WTC11 (cell line): ENCODE measurements around the gene UGT1A7.

Experiments
- CTCF ChIP-seq: fragments of 200-600 bp; IDR thresholded peaks from 2 replicates; pipeline ENCODE4 v1.8.0; 2022; ENCODE audit warnings: antibody characterized with exemption
- E2F4 ChIP-seq: sonication (generic); formaldehyde crosslinking; IDR thresholded peaks from 2 replicates; pipeline ENCODE4 v1.8.1; 2022; ENCODE audit warnings: low read depth, mild to moderate bottlenecking, moderate library complexity, missing genetic modification reagents, borderline replicate concordance
- ELF4 ChIP-seq: sonication (generic); formaldehyde crosslinking; IDR thresholded peaks from 2 replicates; pipeline ENCODE4 v1.8.1; 2022; ENCODE audit warnings: low read depth, mild to moderate bottlenecking, moderate library complexity, missing genetic modification reagents
- GTF2I ChIP-seq: fragments of 250-450 bp; sonication (Bioruptor Pico); conservative IDR thresholded peaks from 2 replicates; pipeline ENCODE4 v1.4.0; 2021; ENCODE audit warnings: mild to moderate bottlenecking
- MYBL2 ChIP-seq: sonication (generic); formaldehyde crosslinking; IDR thresholded peaks from 2 replicates; pipeline ENCODE4 v1.8.1; 2023; ENCODE audit warnings: mild to moderate bottlenecking, moderate library complexity, missing genetic modification reagents
- NFYB ChIP-seq: sonication (generic); formaldehyde crosslinking; conservative IDR thresholded peaks from 2 replicates; pipeline ENCODE4 v1.8.0; 2022; ENCODE audit warnings: low read depth, missing genetic modification reagents
- PRRX2 ChIP-seq: fragments of 250-450 bp; sonication (Bioruptor Pico); IDR thresholded peaks from 2 replicates; pipeline ENCODE4 v1.8.0; 2021; ENCODE audit warnings: mild to moderate bottlenecking
- SP1 ChIP-seq: sonication (generic); formaldehyde crosslinking; conservative IDR thresholded peaks from 2 replicates; pipeline ENCODE4 v1.8.1; 2022; ENCODE audit warnings: missing genetic modification reagents
- ZBTB21 ChIP-seq: sonication (generic); formaldehyde crosslinking; IDR thresholded peaks from 2 replicates; pipeline ENCODE4 v1.8.1; 2023; ENCODE audit warnings: mild to moderate bottlenecking, missing genetic modification reagents, borderline replicate concordance
- ZNF317 ChIP-seq: sonication (generic); formaldehyde crosslinking; IDR thresholded peaks from 2 replicates; pipeline ENCODE4 v1.8.1; 2023; ENCODE audit warnings: low read depth, mild to moderate bottlenecking, moderate library complexity, missing genetic modification reagents, borderline replicate concordance

- TF ChIP-seq ZNF317 (CRISPR knock-in tag) (no peak), E2F4 (CRISPR knock-in tag) (no peak), ELF4 (no peak), GTF2I (CRISPR knock-in tag) (no peak), NFYB (no peak), MYBL2 (CRISPR knock-in tag) (no peak), CTCF (no peak), PRRX2 (CRISPR knock-in tag) (no peak), SP1 (CRISPR knock-in tag) (no peak), ZBTB21 (CRISPR knock-in tag) (no peak)
Measured at GRCh38 chr2:233728723-233729301, 47.1 kb downstream of the UGT1A7 start, which contains the start of gene UGT1A3.
